ENCODE results near the gene CCL4L2. TPM values are rescaled to one million over a fixed set of nuclear protein-coding genes. Genes with fewer than 3 reads are reported as not detected.
"Not testable (repeated sequence)": the region's sequence is repeated elsewhere in the genome, so short reads cannot be mapped to it uniquely, and the experiment has no call there.

The CCL4L2 gene
- total and polyA plus RNA-seq, 3 donors from 2014 or later, result 0.74 to 3.6 TPM; not detected in 1

- TF ChIP-seq POLR2A (IDR thresholded peaks at IDR 0.05), result no peak
- no peak for TF ChIP-seq CTCF (IDR thresholded peaks at IDR 0.05)
- H3K36me3 ChIP-seq (ENCODE audit: low read depth, missing control alignments), result no peaks in the 10 kb centered on the region
- intact Hi-C loops (cut with DNase I; ENCODE audit: low total_unique reads), result no loop called here
Observed at GRCh38 chr17:36205637-36206485, 5.0 kb upstream of the CCL4L2 start.

GRCh38 chr17:36206486-36206821 lies 4.4 kb upstream of the CCL4L2 start:
- WGBS, 2 donors, result 30 to 41% methylated on average over 1 of the region's 1 CpG
- H3K4me1 ChIP-seq, result peaks cover 10% of the 10 kb centered on the region
- H3K36me3 ChIP-seq (ENCODE audit: low read depth, missing control alignments); H3K27me3 ChIP-seq; H3K27ac ChIP-seq; DNase-seq; intact Hi-C loops (cut with DNase I; ENCODE audit: low total_unique reads); H3K4me3 ChIP-seq; H3K9me3 ChIP-seq: not testable (repeated sequence)

More at GRCh38 chr17:36205637-36206485, 5.0 kb upstream of the CCL4L2 start:
- Histone ChIP-seq H3K27ac (no peak overlapping the region), H3K4me1 (peaks cover 10% of the 10 kb centered on the region), H3K27me3 (no peaks in the 10 kb centered on the region), H3K4me3 (no peak overlapping the region), H3K9me3 (no peaks in the 10 kb centered on the region)
- DNase-seq, result no peak
- 33 to 67% methylated on average over 4 of the region's 4 CpGs for WGBS, 2 donors

- H3K9me3 ChIP-seq; H3K4me3 ChIP-seq; H3K27ac ChIP-seq; H3K36me3 ChIP-seq (ENCODE audit: low read depth, missing control alignments); DNase-seq; intact Hi-C loops (cut with DNase I; ENCODE audit: low total_unique reads); H3K27me3 ChIP-seq: not testable (repeated sequence)
- 55 to 65% methylated on average over 6 of the region's 6 CpGs for WGBS, 2 donors
- H3K4me1 ChIP-seq, result peaks cover 10% of the 10 kb centered on the region
Observed at GRCh38 chr17:36207383-36207782, 3.5 kb upstream of the CCL4L2 start.

GRCh38 chr17:36209575-36209974 lies 1.3 kb upstream of the CCL4L2 start:
- Histone ChIP-seq H3K36me3 (ENCODE audit: low read depth, missing control alignments) (no peaks in the 10 kb centered on the region), H3K4me3 (no peak overlapping the region), H3K27me3 (no peaks in the 10 kb centered on the region), H3K9me3 (no peaks in the 10 kb centered on the region), H3K27ac (no peak overlapping the region), H3K4me1 (peaks cover 10% of the 10 kb centered on the region)
- DNase-seq, result no peak
- intact Hi-C loops (cut with DNase I; ENCODE audit: low total_unique reads), result no loop called here
- TF ChIP-seq CTCF (IDR thresholded peaks at IDR 0.05), result no peak
- no peak for TF ChIP-seq POLR2A (IDR thresholded peaks at IDR 0.05)

GRCh38 chr17:36211484-36212271 lies 815 bp downstream of the CCL4L2 start:
- intact Hi-C loops (cut with DNase I; ENCODE audit: low total_unique reads); H3K4me1 ChIP-seq; H3K27ac ChIP-seq; DNase-seq; H3K9me3 ChIP-seq; H3K36me3 ChIP-seq (ENCODE audit: low read depth, missing control alignments); H3K27me3 ChIP-seq; H3K4me3 ChIP-seq: not testable (repeated sequence)
- WGBS, 2 donors, result 71 to 78% methylated on average over 10 of the region's 10 CpGs

- Histone ChIP-seq H3K27ac (no peak overlapping the region), H3K27me3 (no peaks in the 10 kb centered on the region), H3K4me1 (no peaks in the 10 kb centered on the region), H3K4me3 (no peak overlapping the region), H3K36me3 (ENCODE audit: low read depth, missing control alignments) (no peaks in the 10 kb centered on the region), H3K9me3 (no peaks in the 10 kb centered on the region)
- TF ChIP-seq POLR2A (IDR thresholded peaks at IDR 0.05), result no peak
- no peak for TF ChIP-seq CTCF (IDR thresholded peaks at IDR 0.05)
- intact Hi-C loops (cut with DNase I; ENCODE audit: low total_unique reads), result no loop called here
- 55 to 76% methylated on average over 3 to 4 of the region's 4 CpGs for WGBS, 2 donors
- no peak for DNase-seq
Observed at GRCh38 chr17:36212272-36212605, 1.4 kb downstream of the CCL4L2 start.

Data from testis (tissue), 3 donors.